ENCODE results near the gene IFI27L1.

DNA sequence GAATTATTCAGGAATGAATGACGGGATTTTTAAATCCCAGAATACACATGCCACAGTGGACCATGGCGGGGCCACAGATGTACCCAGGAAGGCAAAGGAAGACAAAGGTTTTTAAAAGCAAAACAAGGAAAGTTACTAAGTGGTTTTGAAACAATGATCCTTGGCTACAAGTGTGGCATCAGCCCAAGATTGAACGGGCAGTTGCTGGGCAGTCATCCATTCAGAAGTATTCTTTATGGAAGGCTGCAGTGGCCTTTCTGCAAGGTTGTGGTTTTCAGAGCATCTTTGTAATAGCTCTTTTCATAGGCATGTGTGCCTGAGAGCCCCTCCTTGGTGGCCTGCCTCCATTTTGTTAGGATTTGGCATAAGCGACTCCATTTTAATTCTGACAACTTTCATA lies 16.0 kb downstream of the IFI27L1 start:
- no peak for TF ChIP-seq POLR2A (IDR thresholded peaks at IDR 0.05; ENCODE audit: low read length)
- TF ChIP-seq GATA1 (IDR thresholded peaks at IDR 0.05; ENCODE audit: low read depth, low read length), result no peak

All from erythroblast (primary cell).